ENCODE data around the gene PRPF19. TPM values are rescaled to one million over a fixed set of nuclear protein-coding genes. Genes with fewer than 3 reads are reported as not detected.

PRPF19 gene
- polyA plus RNA-seq, 1 of the 3 experiments (the other 2 are of a cell fraction), result 58.9 TPM

GRCh38 chr11:60842668-60843600, 63.5 kb downstream of the PRPF19 start (continued):
- TF ChIP-seq ZBTB33 (IDR thresholded peaks at IDR 0.05; ENCODE audit: borderline replicate concordance, low read depth), result no peak
- TF ChIP-seq JUND (IDR thresholded peaks at IDR 0.05), result no peak
- no peak for TF ChIP-seq ELF1 (IDR thresholded peaks at IDR 0.05)
- no peak for TF ChIP-seq EP300 (IDR thresholded peaks at IDR 0.05; ENCODE audit: borderline replicate concordance in 1 of 2, low read depth in 1 of 2, low read length in 1 of 2)
- TF ChIP-seq RCOR1 (IDR thresholded peaks at IDR 0.05; ENCODE audit: low read length), result no peak
- TF ChIP-seq POLR2AphosphoS5 (IDR thresholded peaks at IDR 0.05; ENCODE audit: low read depth, low read length), result no peak

- peak; percentile 99 for DNase-seq
- H3K27ac ChIP-seq (ENCODE audit: low read depth in 2 of 2, low read length in 1 of 2), result peak within 1 kb of the TSS; percentile 57 to 66; a peak in 3 of 4 replicates
- H3K9me3 ChIP-seq, result no peaks in the 10 kb centered on the region
- under 1% methylated on average over 21 of the region's 57 CpGs for WGBS (ENCODE audit: low lambda C conversion rate)
- no peaks in the 10 kb centered on the region for H3K27me3 ChIP-seq (ENCODE audit: insufficient read depth)
- peak within 1 kb of the TSS; percentile 94 for H2AFZ ChIP-seq (ENCODE audit: low read depth)
- H4K20me1 ChIP-seq (ENCODE audit: insufficient read depth), result no peaks in the 10 kb centered on the region; the same call in 1 of the 2 replicates
- no peaks in the 10 kb centered on the region for H3F3A ChIP-seq (replicated peaks; ENCODE audit: insufficient read depth)
- no peaks in the 10 kb centered on the region for H3K9me2 ChIP-seq
- H3K4me3 ChIP-seq (ENCODE audit: low read depth in 2 of 2, low read length in 1 of 2), result peak within 1 kb of the TSS; percentile 85 to 98
- peak within 1 kb of the TSS; percentile 89 for H3K4me2 ChIP-seq
- POLR2A ChIA-PET, result interaction anchor here (0.8 kb wide), 1 partner anchor 10 kb away, joined by 3 read pairs; no protein-coding TSS in a partner anchor
- H3K4me1 ChIP-seq (ENCODE audit: control insufficient read depth in 1 of 2, insufficient read depth in 2 of 2, low read depth in 1 of 2, low read length in 1 of 2), result peaks cover 0 to 34% of the 10 kb centered on the region in 2 experiments; a peak in 3 of 4 replicates
- CTCF ChIA-PET, result interaction anchor here (1.2 to 23.7 kb wide), 3 partner anchors 11 to 54 kb away, joined by 10 to 550 read pairs (median 16); partner anchors contain the start of gene PRPF19
- peak within 1 kb of the TSS; percentile 84 for H3K9ac ChIP-seq
- peaks cover 0 to 4% of the 10 kb centered on the region in 2 experiments for H3K36me3 ChIP-seq (replicated peaks in 1 of 2; ENCODE audit: control insufficient read depth in 1 of 2, insufficient read depth in 2 of 2, low read length in 1 of 2)
- H3K79me2 ChIP-seq (ENCODE audit: insufficient read depth), result peaks cover 44% of the 10 kb centered on the region
- TF ChIP-seq CHD2 (IDR thresholded peaks at IDR 0.05; ENCODE audit: low read length, partially characterized antibody) (peak; percentile 92), SIN3A (IDR thresholded peaks at IDR 0.05; ENCODE audit: borderline replicate concordance, low read depth, low read length) (peak; percentile 100), TCF12 (IDR thresholded peaks at IDR 0.05) (peak; percentile 35; the same call in 1 of the 2 replicates), REST (IDR thresholded peaks at IDR 0.05; ENCODE audit: low read depth, low read length) (0 out of 2 replicates have a peak, but pooled peaks have one; percentile 24), IRF3 (IDR thresholded peaks at IDR 0.05; ENCODE audit: low read depth, low read length) (no peak), CTCF (IDR thresholded peaks at IDR 0.05) (no peak), FOXM1 (IDR thresholded peaks at IDR 0.05; ENCODE audit: low read depth) (no peak), GABPA (IDR thresholded peaks at IDR 0.05; ENCODE audit: low read depth) (peak; percentile 49), RXRA (IDR thresholded peaks at IDR 0.05; ENCODE audit: borderline replicate concordance, low read depth) (no peak), FOXJ3 (CRISPR knock-in tag; IDR thresholded peaks at IDR 0.05) (peak; percentile 81; the same call in 1 of the 2 replicates), TAF1 (IDR thresholded peaks at IDR 0.05; ENCODE audit: borderline replicate concordance, low read depth, low read length) (peak; percentile 75; the same call in 1 of the 2 replicates), YY1 (IDR thresholded peaks at IDR 0.05; ENCODE audit: low read depth) (peak; percentile 97), FOSL2 (IDR thresholded peaks at IDR 0.05; ENCODE audit: borderline replicate concordance, low read depth) (no peak), RFX5 (IDR thresholded peaks at IDR 0.05; ENCODE audit: low read length) (no peak)
Measured at GRCh38 chr11:60841797-60842667, 64.4 kb downstream of the PRPF19 start, which contains the start of gene CCDC86. Gene CCDC86, plus strand, starts transcription at chr11:60842113. Its CDS starts 12 bp downstream, at chr11:60842125.
